CD14-positive monocyte (primary cell): Measurements from ENCODE around the gene PHYHIPL. TPM values are rescaled to one million over a fixed set of nuclear protein-coding genes. Genes with fewer than 3 reads are reported as not detected.

Experiments
- DNase-seq, 3 donors: peaks; one replicate each; pipeline ENCODE4 v3.0.0-alpha.2; 2011 to 2022
- H2AFZ ChIP-seq: 2 replicates; pipeline ENCODE4 v1.6.0; 2012; ENCODE audit warnings: mild to moderate bottlenecking, low read depth, low read length, inconsistent platforms; ENCODE audit not compliant: insufficient read depth, poor library complexity, severe bottlenecking
- H3K27ac ChIP-seq, 2 donors: 1 replicate in 1 of 2; 2 replicates in 1 of 2; pipeline ENCODE4 v1.5.1; 2012 to 2013; ENCODE audit warnings: low read length in 2 of 2, control low read depth in 1 of 2, inconsistent platforms in 1 of 2, low read depth in 1 of 2, mild to moderate bottlenecking in 1 of 2
- H3K27me3 ChIP-seq, 2 donors: one replicate each; pipeline versions ENCODE4 v1.6.0 to v1.6.1; 2011 to 2013; ENCODE audit warnings: low read length in 2 of 2; ENCODE audit not compliant: control insufficient read depth in 2 of 2, insufficient read depth in 2 of 2
- H3K36me3 ChIP-seq, 2 donors: replicated peaks in 1 of 2; 1 replicate in 1 of 2; 2 replicates in 1 of 2; pipeline versions ENCODE4 v1.5.1 to v1.6.1; 2012 to 2013; ENCODE audit warnings: low read length in 2 of 2, control low read depth in 1 of 2, inconsistent platforms in 1 of 2, mild to moderate bottlenecking in 1 of 2; ENCODE audit not compliant: insufficient read depth in 2 of 2, control insufficient read depth in 1 of 2
- H3K4me1 ChIP-seq, 2 donors: 1 replicate in 1 of 2; 2 replicates in 1 of 2; pipeline versions ENCODE4 v1.5.1 to v1.6.1; 2012 to 2013; ENCODE audit warnings: low read length in 2 of 2, control low read depth in 1 of 2, inconsistent platforms in 1 of 2, mild to moderate bottlenecking in 1 of 2, moderate library complexity in 1 of 2; ENCODE audit not compliant: insufficient read depth in 2 of 2, control insufficient read depth in 1 of 2
- H3K4me2 ChIP-seq: replicated peaks from 2 replicates; pipeline ENCODE3; 2012; ENCODE audit warnings: low read length, moderate library complexity, mild to moderate bottlenecking; ENCODE audit not compliant: poor library complexity, severe bottlenecking; ENCODE audit errors: extremely low read depth
- H3K4me3 ChIP-seq, 3 experiments: fragments of 200-600 bp in 1 of 3; sonication (generic) in 1 of 3; replicated peaks in 1 of 3; 1 replicate in 2 of 3; 2 replicates in 1 of 3; pipeline ENCODE4 v1.5.1; 2011 to 2013; ENCODE audit warnings: low read length in 3 of 3, mild to moderate bottlenecking in 3 of 3, control low read depth in 2 of 3, low read depth in 2 of 3, inconsistent platforms in 1 of 3, moderate library complexity in 1 of 3
- H3K79me2 ChIP-seq: 2 replicates; pipeline ENCODE4 v1.6.0; 2012; ENCODE audit warnings: mild to moderate bottlenecking, control low read depth, inconsistent platforms, low read length, moderate library complexity; ENCODE audit not compliant: insufficient read depth
- H3K9ac ChIP-seq: 2 replicates; pipeline ENCODE4 v1.6.0; 2017; ENCODE audit warnings: low read length, mild to moderate bottlenecking; ENCODE audit not compliant: insufficient read depth, poor library complexity, severe bottlenecking
- H3K9me3 ChIP-seq, 2 donors: replicated peaks in 1 of 2; 1 replicate in 1 of 2; 2 replicates in 1 of 2; pipeline versions ENCODE4 v1.5.1 to v1.6.1; 2012 to 2013; ENCODE audit warnings: low read length in 2 of 2, control low read depth in 1 of 2; ENCODE audit not compliant: control insufficient read depth in 1 of 2, insufficient read depth in 1 of 2
- H4K20me1 ChIP-seq: 2 replicates; pipeline ENCODE4 v1.6.0; 2012; ENCODE audit warnings: mild to moderate bottlenecking, low read length, control low read depth, moderate library complexity; ENCODE audit not compliant: insufficient read depth
- H3K27ac Mint-ChIP-seq, 7 donors: one replicate each; pipeline ENCODE4 v1.8.0; 2020; ENCODE audit warnings: mild to moderate bottlenecking in 7 of 7, mixed read lengths in 7 of 7, moderate library complexity in 6 of 7, inconsistent platforms in 2 of 7
- H3K27me3 Mint-ChIP-seq, 3 donors: one replicate each; pipeline ENCODE4 v1.8.0; 2021 to 2022; ENCODE audit warnings: low read depth in 3 of 3, mild to moderate bottlenecking in 3 of 3, mixed read lengths in 3 of 3, moderate library complexity in 3 of 3, inconsistent platforms in 1 of 3
- H3K36me3 Mint-ChIP-seq, 2 donors: one replicate each; pipeline ENCODE4 v1.8.0; 2020; ENCODE audit warnings: mixed read lengths in 2 of 2, inconsistent platforms in 1 of 2, mild to moderate bottlenecking in 1 of 2
- H3K4me1 Mint-ChIP-seq: one replicate; pipeline ENCODE4 v1.8.0; 2020; ENCODE audit warnings: mild to moderate bottlenecking, mixed read lengths
- H3K4me3 Mint-ChIP-seq, 2 donors: one replicate each; pipeline ENCODE4 v1.8.0; 2020; ENCODE audit warnings: mild to moderate bottlenecking in 2 of 2, mixed read lengths in 2 of 2, moderate library complexity in 1 of 2
- H3K9me3 Mint-ChIP-seq, 7 donors: one replicate each; pipeline ENCODE4 v1.8.0; 2020 to 2022; ENCODE audit warnings: mixed read lengths in 7 of 7, mild to moderate bottlenecking in 6 of 7, moderate library complexity in 6 of 7, inconsistent platforms in 2 of 7
- CTCF ChIP-seq: fragments of 200-600 bp; IDR thresholded peaks from one replicate; pipeline ENCODE4 v1.8.0; 2022; ENCODE audit warnings: antibody characterized with exemption, mild to moderate bottlenecking
- whole genome bisulfite sequencing: methylation state at CpG from one replicate; pipeline ENCODE4 v1.1.5; 2013; ENCODE audit warnings: missing lambda C conversion rate; ENCODE audit not compliant: insufficient coverage; 5-methylcytosine and 5-hydroxymethylcytosine counted together
- intact Hi-C, 2 donors: fragments of 100-400 bp; cut with micrococcal nuclease; formaldehyde crosslinking; loops; one replicate each; pipeline versions ENCODE4 v1.15.0 to v1.15.1; 2023
- polyA plus RNA-seq, 3 donors: library from polyadenylated mRNA; depleted of rRNA in 1 of 3; unstranded in 2 of 3; stranded (reverse) in 1 of 3; fragments of 300-500 nt in 2 of 3; fragments of >200 nt in 1 of 3; fragmentation: Illumina TruSeq in 2 of 3; gene quantifications; 1 replicate in 2 of 3; 2 replicates in 1 of 3; pipeline ENCODE4 v1.2.3, GENCODE V29; 2012 to 2021

PHYHIPL gene
- polyA plus RNA-seq, 3 donors = not detected

GRCh38 chr10:59225211-59225610 lies 48.8 kb downstream of the PHYHIPL start:
- no peak for DNase-seq
- no peaks in the 10 kb centered on the region for H3K27me3 ChIP-seq
- intact Hi-C loops = no loop called here
- H3K9me3 ChIP-seq = no peaks in the 10 kb centered on the region
- H3K9ac ChIP-seq = no peak overlapping the region
- no peak overlapping the region for H3K4me2 ChIP-seq
- no peaks in the 10 kb centered on the region for H3K36me3 ChIP-seq
- Mint-ChIP-seq H3K36me3 (no peaks in the 10 kb centered on the region), H3K27ac (no peak overlapping the region), H3K9me3 (peaks cover 0 to 3% (median 0%) of the 10 kb centered on the region in 7 donors), H3K4me1 (no peaks in the 10 kb centered on the region), H3K27me3 (no peaks in the 10 kb centered on the region), H3K4me3 (no peak overlapping the region)
- TF ChIP-seq CTCF = no peak
- H2AFZ ChIP-seq = no peak overlapping the region
- H3K27ac ChIP-seq = no peak overlapping the region
- no peaks in the 10 kb centered on the region for H4K20me1 ChIP-seq
- H3K4me1 ChIP-seq = no peaks in the 10 kb centered on the region
- H3K79me2 ChIP-seq = no peaks in the 10 kb centered on the region
- no peak overlapping the region for H3K4me3 ChIP-seq

DNA sequence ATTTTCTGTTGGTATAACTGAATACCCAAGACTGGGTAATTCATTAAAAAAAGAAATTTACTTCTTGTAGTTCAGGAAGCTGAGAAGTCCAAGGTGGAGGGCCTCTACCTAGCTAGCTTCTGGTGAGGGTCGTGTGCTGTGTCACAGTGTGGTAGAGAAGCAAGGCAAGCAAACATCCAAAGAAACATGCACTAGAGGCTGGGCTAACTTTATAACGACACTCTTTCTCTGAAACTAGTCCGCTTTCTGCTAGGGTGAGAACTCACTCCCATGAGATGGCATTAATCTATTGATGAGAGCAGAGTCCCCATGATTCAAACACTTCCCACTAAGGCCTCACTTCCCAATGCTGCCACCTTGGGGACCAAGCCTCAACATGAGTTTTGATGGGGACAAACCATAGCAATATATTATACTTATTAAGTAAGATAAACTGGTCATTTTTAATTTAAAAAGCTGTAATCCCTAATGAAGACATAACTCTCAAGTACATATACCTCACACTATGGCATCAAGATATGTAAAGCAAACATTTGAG lies 50.8 kb downstream of the PHYHIPL start:
- no peak overlapping the region for H3K27ac Mint-ChIP-seq
- no peak for DNase-seq
- Histone ChIP-seq H3K36me3 (no peaks in the 10 kb centered on the region), H3K4me1 (no peaks in the 10 kb centered on the region), H2AFZ (no peak overlapping the region), H3K9ac (no peak overlapping the region), H3K27ac (no peak overlapping the region), H3K4me2 (no peak overlapping the region), H3K9me3 (no peaks in the 10 kb centered on the region), H3K79me2 (no peaks in the 10 kb centered on the region), H3K4me3 (no peak overlapping the region), H4K20me1 (no peaks in the 10 kb centered on the region), H3K27me3 (no peaks in the 10 kb centered on the region)
- intact Hi-C loops = no loop called here
- H3K9me3 Mint-ChIP-seq = peaks cover 0 to 3% (median 0%) of the 10 kb centered on the region in 7 donors
- H3K4me3 Mint-ChIP-seq = no peak overlapping the region
- H3K36me3 Mint-ChIP-seq = no peaks in the 10 kb centered on the region
- H3K4me1 Mint-ChIP-seq = no peaks in the 10 kb centered on the region
- TF ChIP-seq CTCF = no peak
- H3K27me3 Mint-ChIP-seq = peaks cover 0 to 2% (median 0%) of the 10 kb centered on the region in 3 donors
- 100% methylated on average over 1 of the region's 3 CpGs for WGBS
